A673 (cell line): Measurements from ENCODE around the gene POLN. TPM values are rescaled to one million over a fixed set of nuclear protein-coding genes. Genes with fewer than 3 reads are reported as not detected.

Experiments
- BruUV-seq: library from RNA; stranded (reverse); fragments of 400-500 nt; replicated peaks from 2 replicates; lab custom pipeline; 2021; lab: Mats Ljungman, UMichigan
- CTCF ChIA-PET: fragments of 300-600 bp; sonication (Branson Sonifier 250); formaldehyde crosslinking; loops from one replicate; lab custom pipeline; 2022; ENCODE audit warnings: antibody characterized with exemption; lab: Charles Lee
- POLR2A ChIA-PET: fragments of 300-600 bp; sonication (Branson Sonifier 250); formaldehyde crosslinking; loops from one replicate; lab custom pipeline; 2022; ENCODE audit warnings: antibody characterized with exemption; ENCODE audit not compliant: low non-redundant PET; lab: Charles Lee
- DNase-seq: peaks from one replicate; pipeline ENCODE4 v3.0.0-alpha.2; 2015; ENCODE audit warnings: low spot score
- H3K27ac ChIP-seq: fragments of 200-600 bp; sonication (generic); 2 replicates; pipeline ENCODE4 v1.5.1; 2016; ENCODE audit warnings: mixed run types, low read depth, mild to moderate bottlenecking, mixed read lengths, antibody characterized with exemption, low read length; ENCODE audit not compliant: poor library complexity, severe bottlenecking
- H3K27me3 ChIP-seq: fragments of 200-600 bp; sonication (generic); replicated peaks from 2 replicates; pipeline ENCODE4 v1.6.1; 2017; ENCODE audit warnings: mixed run types, low read depth, mild to moderate bottlenecking, mixed read lengths, antibody characterized with exemption, low read length; ENCODE audit not compliant: insufficient read depth, poor library complexity
- H3K36me3 ChIP-seq: fragments of 200-600 bp; sonication (generic); 2 replicates; pipeline ENCODE4 v1.6.1; 2016; ENCODE audit warnings: mixed run types, mild to moderate bottlenecking, mixed read lengths, antibody characterized with exemption, low read length; ENCODE audit not compliant: insufficient read depth, poor library complexity, severe bottlenecking
- H3K4me1 ChIP-seq: fragments of 200-600 bp; sonication (generic); 2 replicates; pipeline ENCODE4 v1.6.1; 2017; ENCODE audit warnings: mixed run types, mild to moderate bottlenecking, mixed read lengths, antibody characterized with exemption, low read length; ENCODE audit not compliant: insufficient read depth, poor library complexity, severe bottlenecking
- H3K4me3 ChIP-seq: fragments of 200-600 bp; sonication (generic); 2 replicates; pipeline ENCODE4 v1.5.1; 2016; ENCODE audit warnings: low read depth, mixed run types, mild to moderate bottlenecking, mixed read lengths, low read length; ENCODE audit not compliant: poor library complexity, severe bottlenecking
- H3K9me3 ChIP-seq: fragments of 200-600 bp; sonication (generic); 2 replicates; pipeline ENCODE4 v1.6.1; 2016; ENCODE audit warnings: mixed run types, low read depth, mild to moderate bottlenecking, mixed read lengths, antibody characterized with exemption, low read length; ENCODE audit not compliant: poor library complexity, severe bottlenecking
- CTCF ChIP-seq: fragments of 300-800, 200-600 bp; sonication (generic); conservative IDR thresholded peaks from 2 replicates; pipeline ENCODE4 v1.5.1; 2017; ENCODE audit warnings: low read depth, mild to moderate bottlenecking, antibody characterized with exemption, low read length, moderate library complexity, mixed read lengths
- EZH2 ChIP-seq: fragments of 200-600 bp; sonication (generic); IDR thresholded peaks from 2 replicates; pipeline ENCODE4 v1.6.1; 2017; ENCODE audit warnings: borderline replicate concordance, low read depth, mild to moderate bottlenecking, mixed read lengths, antibody characterized with exemption, low read length; ENCODE audit not compliant: poor library complexity, severe bottlenecking
- intact Hi-C: fragments of 100-400 bp; cut with micrococcal nuclease; formaldehyde crosslinking; loops from one replicate; pipeline ENCODE4 v1.10.0; 2022; ENCODE audit not compliant: unreplicated experiment
- total RNA-seq: library from RNA; stranded (reverse); gene quantifications from 2 replicates; pipeline ENCODE4 v1.2.3, GENCODE V29; 2021

POLN gene
- total RNA-seq, 1 experiment from 2014 or later = 4.0 TPM

GRCh38 chr4:2060611-2061185 is 181.2 kb downstream of the POLN start:
- DNase-seq = no peak
- CTCF ChIA-PET = no interaction called here
- no peak overlapping the region for H3K4me3 ChIP-seq
- H3K4me1 ChIP-seq = no peaks in the 10 kb centered on the region
- intact Hi-C loops = no loop called here
- no peaks in the 10 kb centered on the region for H3K36me3 ChIP-seq
- H3K27me3 ChIP-seq = peaks cover 11% of the 10 kb centered on the region
- TF ChIP-seq CTCF = no peak
- TF ChIP-seq EZH2 = no peak
- H3K9me3 ChIP-seq = no peaks in the 10 kb centered on the region
- no TSS peak for BruUV-seq
- POLR2A ChIA-PET = no interaction called here
- H3K27ac ChIP-seq = no peak overlapping the region

GRCh38 chr4:2059726-2060602 is 182.0 kb downstream of the POLN start:
- H3K4me3 ChIP-seq = peak overlapping the region; percentile 33

More at GRCh38 chr4:2059726-2060602, 182.0 kb downstream of the POLN start:
- H3K9me3 ChIP-seq = no peaks in the 10 kb centered on the region
- peaks cover 11% of the 10 kb centered on the region for H3K27me3 ChIP-seq
- POLR2A ChIA-PET = no interaction called here
- H3K36me3 ChIP-seq = no peaks in the 10 kb centered on the region
- no peaks in the 10 kb centered on the region for H3K4me1 ChIP-seq
- no TSS peak for BruUV-seq
- no peak for TF ChIP-seq CTCF
- TF ChIP-seq EZH2 = no peak
- CTCF ChIA-PET = no interaction called here
- no peak overlapping the region for H3K27ac ChIP-seq
- intact Hi-C loops = no loop called here
- peak; percentile 41 for DNase-seq
